ENCODE data around the gene TAMALIN.

TAMALIN gene

DNA sequence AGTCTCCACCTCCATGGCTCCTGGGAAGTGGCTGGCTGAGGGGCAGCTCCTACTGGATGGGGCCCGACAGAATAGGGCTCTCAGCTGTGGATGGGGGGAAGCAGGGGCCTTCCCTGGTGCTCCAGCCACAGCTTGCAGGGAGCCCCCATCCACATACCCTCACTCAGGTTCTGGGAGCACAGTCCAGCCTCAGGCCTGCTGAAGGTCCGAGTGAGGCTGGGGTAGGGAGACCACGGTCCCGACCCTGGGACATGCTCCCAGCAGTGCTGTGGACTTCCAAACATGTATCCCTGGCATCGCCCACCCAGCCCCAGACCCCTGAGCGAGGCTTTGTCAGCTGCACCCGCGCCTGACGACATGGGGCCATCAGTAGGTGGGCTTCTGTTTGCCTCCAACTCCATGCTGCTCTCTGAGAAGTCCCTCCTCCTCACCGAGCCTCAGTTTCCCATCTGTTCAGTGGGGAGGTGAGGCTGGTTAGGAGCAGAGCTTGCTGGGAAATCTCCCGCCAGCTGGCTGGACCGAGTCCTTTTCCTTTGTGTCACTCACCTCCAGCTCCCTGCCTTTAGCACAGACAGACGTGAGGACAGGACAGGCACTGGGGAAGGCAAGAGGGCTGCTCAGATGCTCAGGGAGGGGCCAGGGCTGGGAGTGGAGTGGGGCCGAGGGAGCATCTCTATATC, 53.9 kb downstream of the TAMALIN start:
- TF ChIP-seq, protein P1, sequence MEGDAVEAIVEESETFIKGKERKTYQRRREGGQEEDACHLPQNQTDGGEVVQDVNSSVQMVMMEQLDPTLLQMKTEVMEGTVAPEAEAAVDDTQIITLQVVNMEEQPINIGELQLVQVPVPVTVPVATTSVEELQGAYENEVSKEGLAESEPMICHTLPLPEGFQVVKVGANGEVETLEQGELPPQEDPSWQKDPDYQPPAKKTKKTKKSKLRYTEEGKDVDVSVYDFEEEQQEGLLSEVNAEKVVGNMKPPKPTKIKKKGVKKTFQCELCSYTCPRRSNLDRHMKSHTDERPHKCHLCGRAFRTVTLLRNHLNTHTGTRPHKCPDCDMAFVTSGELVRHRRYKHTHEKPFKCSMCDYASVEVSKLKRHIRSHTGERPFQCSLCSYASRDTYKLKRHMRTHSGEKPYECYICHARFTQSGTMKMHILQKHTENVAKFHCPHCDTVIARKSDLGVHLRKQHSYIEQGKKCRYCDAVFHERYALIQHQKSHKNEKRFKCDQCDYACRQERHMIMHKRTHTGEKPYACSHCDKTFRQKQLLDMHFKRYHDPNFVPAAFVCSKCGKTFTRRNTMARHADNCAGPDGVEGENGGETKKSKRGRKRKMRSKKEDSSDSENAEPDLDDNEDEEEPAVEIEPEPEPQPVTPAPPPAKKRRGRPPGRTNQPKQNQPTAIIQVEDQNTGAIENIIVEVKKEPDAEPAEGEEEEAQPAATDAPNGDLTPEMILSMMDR (conservative IDR thresholded peaks at IDR 0.05; ENCODE audit: low read depth, low read length), result no peak
- H3K4me3 ChIP-seq (ENCODE audit: low read length), result no peak overlapping the region
- no peak for DNase-seq (ENCODE audit: low read depth)

DNA sequence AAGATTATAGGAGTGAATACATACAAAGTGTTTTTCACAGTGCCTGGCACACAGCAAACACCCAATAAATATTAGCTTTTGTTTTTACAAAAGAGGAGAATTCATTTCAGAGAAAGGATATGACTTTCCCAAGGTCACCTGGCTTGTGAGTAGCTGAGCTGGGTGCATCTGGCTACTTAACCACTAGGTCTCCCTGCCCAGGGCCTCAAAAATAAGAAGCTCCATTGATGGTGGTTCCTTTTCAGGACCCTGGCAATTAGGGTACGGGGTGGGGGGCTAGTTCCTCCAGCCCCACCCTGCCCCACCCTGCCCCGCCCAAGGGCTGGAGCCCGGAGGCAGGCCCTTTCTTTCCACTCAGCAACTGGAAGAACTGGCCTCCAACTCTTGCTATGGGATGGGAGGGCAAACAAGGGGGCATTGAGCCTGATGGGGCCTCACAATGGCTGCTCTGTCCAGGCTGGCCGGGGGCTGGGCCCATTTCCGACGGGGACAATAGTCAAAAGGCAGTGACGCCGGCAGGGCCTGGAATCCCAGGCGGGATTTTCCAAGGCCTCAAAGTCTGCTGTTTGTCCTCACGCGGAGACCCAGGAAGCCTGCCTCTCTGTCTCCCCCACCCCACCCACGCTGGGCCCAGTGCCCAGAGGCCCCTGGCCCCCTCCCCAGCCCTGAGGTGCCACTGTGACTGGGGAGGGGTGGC, 54.9 kb downstream of the TAMALIN start:
- no peak for DNase-seq (ENCODE audit: low read depth)
- TF ChIP-seq, protein P1 (conservative IDR thresholded peaks at IDR 0.05; ENCODE audit: low read depth, low read length), result no peak
- no peak overlapping the region for H3K4me3 ChIP-seq (ENCODE audit: low read length)

GRCh38 chr12:52062167-52063081, 55.7 kb downstream of the TAMALIN start:
- no peak overlapping the region for H3K4me3 ChIP-seq (ENCODE audit: low read length)
- TF ChIP-seq, protein P1 (conservative IDR thresholded peaks at IDR 0.05; ENCODE audit: low read depth, low read length), result no peak

DNA sequence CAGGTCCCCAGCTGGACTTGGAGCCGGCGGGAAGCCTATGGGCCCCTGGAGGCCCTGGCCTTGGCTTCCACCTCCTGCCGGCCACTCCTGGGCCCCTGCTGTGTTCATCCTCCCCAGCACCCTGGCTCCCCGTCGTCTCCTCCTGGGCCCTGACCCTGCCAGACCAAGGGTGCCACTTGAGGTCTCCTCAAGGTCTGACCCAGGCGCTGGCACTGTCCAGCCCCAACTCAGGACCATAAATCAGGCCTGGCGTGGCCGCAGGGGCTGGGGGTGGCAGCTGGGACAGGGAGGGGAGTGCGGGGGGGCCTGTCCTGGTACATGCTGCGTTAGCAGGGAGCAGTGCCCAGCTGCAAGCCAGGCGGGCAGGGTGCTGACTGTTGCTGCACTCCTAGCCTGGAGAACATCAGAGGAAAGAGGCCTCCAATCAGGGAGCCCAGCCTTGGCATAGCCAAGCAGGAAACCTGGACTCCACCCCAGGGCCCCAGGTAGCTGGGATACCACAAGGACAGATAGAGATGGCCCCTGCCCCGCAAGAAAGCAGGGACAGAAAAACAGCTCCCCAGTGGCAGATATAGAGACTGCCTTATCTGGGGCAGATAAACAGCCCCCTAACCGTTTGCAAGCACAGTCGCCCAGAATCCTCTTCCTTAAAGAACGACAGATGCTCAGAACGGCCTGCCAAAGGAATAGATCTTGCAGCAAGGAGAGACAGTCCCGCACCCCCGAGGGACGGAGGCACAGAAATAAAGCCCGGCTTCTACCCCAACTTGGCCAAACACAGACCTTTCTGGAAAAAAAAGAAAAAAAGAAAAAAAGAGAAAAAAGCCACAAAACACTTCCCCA, 56.6 kb downstream of the TAMALIN start:
- no peak for DNase-seq (ENCODE audit: low read depth)

More at GRCh38 chr12:52062167-52063081, 55.7 kb downstream of the TAMALIN start:
- DNase-seq (ENCODE audit: low read depth), result no peak

DNA sequence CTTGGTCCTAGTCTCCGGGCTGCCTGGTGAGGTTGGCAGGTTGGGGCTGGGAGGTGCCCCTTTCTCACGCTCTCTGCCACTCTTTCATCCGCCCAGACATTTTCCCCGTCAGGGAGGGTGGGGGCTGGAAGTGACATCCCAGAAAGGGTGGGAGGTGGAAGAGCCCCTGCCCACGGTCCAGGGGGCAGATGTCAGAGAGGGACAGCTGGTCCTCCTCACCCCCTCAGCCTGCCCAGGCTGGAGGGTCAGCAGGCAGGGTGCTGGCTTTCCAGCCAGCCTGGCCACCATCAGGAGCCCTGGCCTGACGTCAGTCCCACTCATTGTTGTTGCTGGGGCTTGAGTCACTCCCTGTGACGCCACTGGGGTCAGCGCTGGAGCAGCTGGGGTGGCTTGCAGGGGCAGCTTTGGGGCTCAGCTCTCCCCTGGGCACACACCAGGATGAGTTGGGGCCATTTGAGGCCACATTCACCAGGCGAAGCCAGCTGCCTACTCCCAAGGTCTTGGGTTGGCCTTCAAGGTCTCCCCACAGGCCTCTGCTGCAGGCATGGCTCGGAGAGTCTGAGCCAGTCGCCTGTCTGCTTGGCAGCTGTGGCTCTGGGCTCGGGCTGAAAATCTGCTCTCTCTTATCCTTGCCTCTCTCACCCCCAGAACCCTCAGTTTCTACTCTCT, 57.4 kb downstream of the TAMALIN start:
- H3K4me3 ChIP-seq (ENCODE audit: low read length), result no peak overlapping the region
- no peak for DNase-seq (ENCODE audit: low read depth)
- TF ChIP-seq, protein P1 (conservative IDR thresholded peaks at IDR 0.05; ENCODE audit: low read depth, low read length), result no peak

More for the DNA sequence above, 56.6 kb downstream of the TAMALIN start:
- H3K4me3 ChIP-seq (ENCODE audit: low read length), result no peak overlapping the region
- TF ChIP-seq, protein P1 (conservative IDR thresholded peaks at IDR 0.05; ENCODE audit: low read depth, low read length), result no peak

All from retinal pigment epithelial cell (primary cell).